ENCODE measurements around the gene CREBRF. TPM values are rescaled to one million over a fixed set of nuclear protein-coding genes. Genes with fewer than 3 reads are reported as not detected.
"Not testable (repeated sequence)": the region's sequence is repeated elsewhere in the genome, so short reads cannot be mapped to it uniquely, and the experiment has no call there.

Gene CREBRF
- polyA plus RNA-seq, 1 donor = 7.3 TPM

DNA sequence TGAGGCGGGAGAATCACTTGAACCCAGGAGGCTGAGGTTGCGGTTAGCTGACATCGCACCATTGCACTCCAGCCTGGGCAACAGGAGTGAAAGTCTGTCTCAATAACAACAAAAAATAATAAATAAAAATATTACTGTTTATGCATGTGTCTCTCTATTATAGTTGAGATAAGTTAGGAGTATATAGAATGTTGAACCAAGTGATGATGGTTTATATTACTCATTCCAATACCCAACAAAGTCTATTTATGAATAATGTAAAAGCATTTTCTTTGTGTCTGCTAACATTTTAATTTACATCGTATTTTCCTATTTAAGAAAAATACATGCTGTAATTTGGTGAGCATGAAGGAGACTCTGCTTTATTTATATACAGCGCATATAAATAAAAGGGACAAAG lies 35.8 kb downstream of the CREBRF start:
- DNase-seq = no peak

DNA sequence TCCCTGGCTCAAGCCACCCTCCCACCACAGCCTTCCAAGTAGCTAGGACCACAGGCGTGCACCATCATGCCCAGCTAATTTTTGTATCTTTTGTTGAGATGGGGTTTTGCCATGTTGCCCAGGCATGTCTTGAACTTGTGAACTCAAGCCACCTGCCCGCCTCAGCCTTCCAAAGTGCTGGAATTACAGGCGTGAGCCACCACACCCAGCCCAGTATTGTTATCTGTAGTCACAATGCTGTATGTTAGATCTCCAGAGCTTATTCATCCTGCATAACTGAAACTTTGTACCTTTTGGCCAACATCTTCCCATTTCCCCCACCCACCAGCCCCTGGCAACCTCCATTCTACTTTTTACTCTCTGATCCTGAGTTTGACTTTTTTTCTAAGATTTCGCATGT lies 37.5 kb downstream of the CREBRF start:
- DNase-seq = no peak

DNA sequence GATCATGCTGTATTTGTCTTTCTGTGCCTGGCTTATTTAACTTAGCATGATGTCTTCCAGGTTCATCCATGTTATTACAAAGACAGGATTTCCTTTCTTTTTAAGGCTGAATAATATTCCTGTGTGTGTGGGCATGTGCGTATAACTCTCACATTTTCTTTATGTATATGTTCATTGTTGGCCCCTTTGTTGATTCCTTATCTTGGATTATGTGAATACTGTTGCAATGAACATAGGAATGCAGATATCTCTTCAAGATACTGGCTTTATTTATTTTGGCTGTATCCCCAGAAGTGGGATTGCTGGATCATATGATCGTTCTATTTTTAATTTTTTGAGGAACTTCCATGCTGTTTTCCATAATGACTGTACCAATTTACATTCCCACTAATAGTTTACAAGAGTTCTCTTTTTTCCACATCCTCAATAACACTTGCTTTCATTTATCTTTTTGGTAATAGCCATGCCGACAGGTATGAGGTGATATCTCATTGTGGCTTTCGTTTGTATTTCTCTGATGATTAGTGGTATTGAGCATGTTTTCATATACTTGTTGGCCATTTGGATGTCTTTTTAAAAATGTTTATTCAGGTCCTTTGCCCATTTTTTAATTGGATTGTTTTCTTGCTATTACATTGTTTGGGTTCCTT lies 38.0 kb downstream of the CREBRF start:
- DNase-seq = no peak

DNA sequence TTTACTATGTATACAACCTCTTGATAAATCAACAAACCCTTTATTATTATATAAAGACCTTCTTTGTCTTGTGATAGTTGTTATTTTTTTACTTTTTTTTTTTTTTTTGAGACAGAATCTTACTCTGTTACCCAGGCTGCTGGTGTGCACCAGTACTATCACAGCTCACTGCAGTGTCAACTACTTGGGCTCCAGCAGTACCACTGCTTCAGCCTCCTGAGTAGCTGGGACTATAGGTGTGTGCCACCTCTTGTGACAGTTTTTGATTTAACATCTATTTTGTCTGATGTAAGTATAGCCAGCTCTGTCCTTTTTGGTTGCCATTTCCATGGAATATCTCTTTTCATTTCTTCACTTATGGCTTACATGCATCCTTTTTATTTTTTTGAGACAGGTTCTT lies 42.6 kb downstream of the CREBRF start:
- DNase-seq = no peak

DNA sequence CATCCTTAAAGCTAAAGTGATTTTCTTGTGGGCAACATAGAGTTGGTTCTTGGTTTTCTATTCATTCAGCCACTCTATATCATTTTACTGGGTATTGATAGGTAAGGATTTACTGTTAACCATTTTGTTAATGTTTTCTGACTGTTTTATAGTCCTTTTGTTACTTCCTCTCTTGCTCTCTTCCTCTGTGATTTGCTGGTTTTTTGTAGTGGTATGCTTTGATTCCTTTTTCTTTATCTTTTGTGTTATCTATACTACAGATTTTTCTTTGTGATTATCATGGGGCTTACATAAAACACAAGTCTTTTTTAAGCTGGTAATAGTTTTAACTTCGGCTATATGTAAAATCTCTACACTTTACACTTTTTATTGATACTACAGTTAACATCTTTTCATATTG lies 43.3 kb downstream of the CREBRF start:
- DNase-seq = no peak

DNA sequence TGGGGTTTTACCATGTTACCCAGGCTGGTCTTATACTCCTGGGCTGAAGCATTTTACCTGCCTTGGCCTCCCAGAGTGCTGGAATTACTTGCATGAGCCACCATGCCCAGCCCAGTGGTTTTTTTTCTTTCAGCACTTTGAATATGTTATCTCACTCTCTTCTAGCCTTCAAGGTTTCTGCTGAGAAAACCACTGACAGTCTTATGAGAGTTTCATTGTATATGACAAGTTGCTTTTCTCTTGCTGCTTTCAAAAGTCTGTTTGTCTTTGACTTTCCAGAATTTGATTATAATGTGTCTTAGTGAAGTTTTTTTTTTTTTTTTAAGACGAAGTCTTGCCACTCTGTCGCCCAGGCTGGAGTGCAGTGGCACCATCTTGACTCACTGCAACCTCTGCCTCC lies 45.1 kb downstream of the CREBRF start:
- DNase-seq = no peak

DNA sequence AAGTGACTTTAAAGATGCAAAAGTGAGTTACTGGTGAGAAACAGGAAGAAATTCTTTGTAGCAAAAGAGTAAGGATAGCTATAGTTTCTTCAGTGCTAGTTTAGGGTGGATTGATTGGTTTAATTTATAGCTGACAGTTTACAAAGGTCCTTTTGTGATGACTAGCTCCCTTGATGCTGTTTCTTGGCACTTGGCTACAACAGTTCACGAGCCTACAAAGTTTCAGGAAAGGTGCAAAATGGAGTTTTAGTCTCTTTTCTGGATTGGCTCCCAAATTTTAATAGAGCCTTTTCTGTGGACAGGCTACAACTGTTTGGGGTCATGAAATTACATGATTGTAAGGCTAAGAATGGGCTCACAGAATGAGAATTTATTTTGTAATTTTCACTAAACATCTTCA lies 47.3 kb downstream of the CREBRF start:
- DNase-seq = no peak

DNA sequence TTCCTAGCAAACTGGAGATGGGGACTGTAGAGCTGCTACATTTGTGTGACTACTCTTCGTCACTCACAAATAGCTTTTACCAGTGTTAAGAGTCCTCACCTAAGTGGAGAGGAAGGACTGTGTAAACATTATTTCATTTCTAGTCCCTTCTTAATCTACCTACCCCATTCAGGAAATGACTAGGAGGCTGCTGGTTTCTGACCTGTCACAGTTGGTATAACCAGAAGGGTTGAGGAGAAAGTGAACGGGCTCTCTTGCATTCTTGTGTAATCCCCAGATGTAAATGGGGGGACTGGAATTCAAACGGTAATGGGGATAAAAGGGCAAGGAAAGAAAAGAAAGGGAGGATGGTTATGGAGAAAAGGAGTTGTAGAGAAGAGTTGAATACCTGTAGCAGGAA lies 52.8 kb downstream of the CREBRF start:
- DNase-seq = no peak

DNA sequence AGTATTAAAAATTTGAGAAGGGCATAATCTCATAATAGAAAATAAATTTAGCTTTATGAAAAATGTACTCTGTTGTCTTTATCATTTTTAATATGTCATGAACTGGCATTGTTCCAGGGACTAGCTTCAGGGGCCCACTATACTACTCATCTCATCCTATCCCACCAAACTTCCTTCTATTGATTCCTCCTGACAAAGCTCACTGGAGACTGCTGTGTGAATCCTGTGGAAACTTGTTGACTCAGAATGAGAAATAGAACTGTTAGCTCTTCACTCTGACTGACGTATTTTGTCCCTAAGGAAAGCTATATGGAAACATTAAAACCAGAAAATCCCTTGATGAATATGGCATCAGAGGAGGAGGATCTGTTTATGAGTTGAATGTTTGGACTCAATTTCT lies 58.4 kb downstream of the CREBRF start:
- no peak for DNase-seq

DNA sequence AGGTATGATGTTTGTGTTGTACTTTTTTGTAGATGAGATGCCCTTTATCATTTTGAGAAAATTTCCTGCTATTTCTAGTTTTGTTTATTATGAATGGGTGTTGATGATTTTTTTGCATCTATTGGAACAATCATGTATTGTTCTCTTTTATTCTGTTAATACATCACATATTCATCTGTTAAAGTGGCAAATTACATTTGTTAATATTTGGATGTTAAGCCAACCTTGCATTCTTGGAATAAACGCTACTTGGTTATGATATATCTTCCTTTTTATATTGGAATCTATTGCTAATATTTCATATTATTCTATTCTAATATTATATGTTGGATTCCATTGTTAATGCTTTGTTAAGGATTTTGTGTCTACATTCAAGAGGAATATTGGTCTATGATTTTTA lies 63.6 kb downstream of the CREBRF start:
- DNase-seq = no peak

DNA sequence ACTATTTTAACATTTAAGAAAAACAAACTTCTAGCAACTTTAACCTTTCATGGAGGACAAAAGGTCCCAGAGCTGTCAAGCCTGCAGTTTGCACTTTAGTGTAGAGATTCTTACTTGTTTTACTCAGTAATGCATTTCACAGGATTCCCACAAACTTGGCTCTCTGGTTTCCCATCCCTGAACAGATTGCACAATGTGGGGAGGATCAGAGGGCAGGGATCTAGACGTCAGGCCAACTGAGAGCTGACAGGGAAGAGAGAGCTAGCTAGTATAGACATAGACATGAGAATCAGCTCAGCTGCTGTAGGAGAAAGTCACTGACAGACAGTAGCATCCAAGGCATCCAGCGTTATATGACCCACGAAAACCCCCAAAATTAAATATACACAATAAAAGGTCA lies 67.3 kb downstream of the CREBRF start:
- no peak for DNase-seq

DNA sequence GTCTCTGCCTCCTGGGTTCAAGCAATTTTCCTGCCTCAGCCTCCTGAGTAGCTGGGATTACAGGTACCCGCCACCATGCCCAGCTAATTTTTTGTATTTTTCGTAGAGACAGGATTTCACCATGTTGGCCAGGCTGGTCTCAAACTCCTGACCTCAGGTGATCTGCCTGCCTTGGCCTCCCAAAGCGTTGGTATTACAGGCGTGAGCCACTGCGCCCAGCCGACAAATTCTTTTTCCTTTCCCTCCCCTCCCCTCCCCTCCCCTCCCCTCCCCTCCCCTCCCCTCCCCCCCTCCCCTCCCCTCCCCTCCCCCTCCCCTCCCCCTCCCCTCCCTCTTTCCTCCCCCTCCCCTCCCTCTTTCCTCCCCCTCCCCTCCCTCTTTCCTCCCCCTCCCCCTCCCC lies 76.0 kb downstream of the CREBRF start:
- DNase-seq = not testable (repeated sequence)

DNA sequence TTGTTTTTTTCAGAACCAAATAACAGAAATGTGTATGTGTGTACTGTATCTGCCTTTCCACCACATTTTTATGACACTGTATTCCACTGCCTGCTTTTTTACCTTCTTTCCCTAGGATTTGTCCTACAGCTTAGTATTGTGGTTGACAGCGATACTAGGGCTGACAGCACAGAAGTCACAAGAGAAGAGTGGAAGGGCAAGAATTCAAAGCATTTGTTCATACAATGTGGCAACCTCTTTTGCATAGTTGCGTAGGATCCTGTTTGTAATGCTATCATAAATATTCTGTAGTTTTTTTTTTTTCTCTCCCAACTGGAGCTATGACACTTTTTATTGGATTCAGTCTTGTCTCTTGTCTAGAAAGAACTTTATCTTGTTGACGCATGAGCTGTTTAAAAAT lies 82.6 kb downstream of the CREBRF start:
- DNase-seq = no peak

DNA sequence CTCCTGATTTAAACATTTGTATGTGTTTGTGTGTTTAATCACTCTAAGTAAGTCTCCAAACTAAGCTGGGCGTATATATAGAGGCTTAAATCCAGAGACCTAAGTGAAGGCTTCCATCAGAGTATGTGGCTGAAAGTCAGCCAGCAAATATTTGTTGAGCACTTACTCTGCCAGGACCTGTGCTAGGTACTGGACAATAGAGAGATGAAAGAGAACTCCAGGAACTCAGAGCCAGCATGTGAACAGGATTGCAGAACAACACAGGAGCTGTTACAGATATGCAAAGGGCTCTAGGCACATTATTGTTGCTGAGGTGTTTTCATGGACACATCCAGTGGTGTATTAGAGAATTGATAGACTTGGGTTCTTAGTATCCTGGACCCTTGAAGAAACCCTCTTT lies 83.5 kb downstream of the CREBRF start:
- no peak for DNase-seq

DNA sequence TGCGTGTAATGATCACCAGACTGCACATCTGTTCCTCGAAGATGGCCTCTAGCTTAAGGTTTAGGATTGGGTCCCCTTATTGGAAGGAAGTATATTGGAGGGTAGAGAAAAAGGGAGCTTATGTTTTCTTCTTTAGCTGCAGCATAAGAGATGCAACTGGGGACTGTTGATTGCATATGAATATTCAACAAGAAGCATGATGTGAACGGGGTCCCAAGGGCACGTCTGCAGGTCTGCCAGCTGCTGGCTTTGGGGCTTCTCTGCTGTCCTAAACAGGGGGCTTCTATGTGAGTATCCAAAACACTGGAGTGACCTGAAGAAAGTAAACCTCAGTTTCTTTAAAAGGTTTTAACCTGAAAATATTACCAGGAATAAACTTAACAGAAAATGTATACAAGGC lies 84.6 kb downstream of the CREBRF start:
- DNase-seq = no peak

DNA sequence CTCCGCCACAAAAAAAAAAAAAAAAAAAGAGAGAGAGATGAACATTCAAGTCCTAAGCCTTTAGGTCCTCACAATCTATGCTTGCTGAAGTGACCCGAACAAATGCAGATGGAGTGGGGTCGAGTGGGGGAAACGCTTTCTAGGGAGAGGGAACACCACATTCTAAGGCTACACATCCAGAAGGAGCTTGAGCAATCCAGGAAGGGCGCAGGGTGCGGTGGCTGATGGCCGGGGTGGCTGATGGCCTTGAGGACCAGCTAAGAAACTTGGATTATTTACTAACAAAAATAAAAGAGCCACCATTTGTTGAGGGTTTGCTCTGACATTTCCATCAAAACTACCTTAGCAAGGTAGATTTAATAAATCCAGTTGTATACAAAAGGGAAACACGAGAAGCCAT lies 87.4 kb downstream of the CREBRF start:
- DNase-seq = no peak

DNA sequence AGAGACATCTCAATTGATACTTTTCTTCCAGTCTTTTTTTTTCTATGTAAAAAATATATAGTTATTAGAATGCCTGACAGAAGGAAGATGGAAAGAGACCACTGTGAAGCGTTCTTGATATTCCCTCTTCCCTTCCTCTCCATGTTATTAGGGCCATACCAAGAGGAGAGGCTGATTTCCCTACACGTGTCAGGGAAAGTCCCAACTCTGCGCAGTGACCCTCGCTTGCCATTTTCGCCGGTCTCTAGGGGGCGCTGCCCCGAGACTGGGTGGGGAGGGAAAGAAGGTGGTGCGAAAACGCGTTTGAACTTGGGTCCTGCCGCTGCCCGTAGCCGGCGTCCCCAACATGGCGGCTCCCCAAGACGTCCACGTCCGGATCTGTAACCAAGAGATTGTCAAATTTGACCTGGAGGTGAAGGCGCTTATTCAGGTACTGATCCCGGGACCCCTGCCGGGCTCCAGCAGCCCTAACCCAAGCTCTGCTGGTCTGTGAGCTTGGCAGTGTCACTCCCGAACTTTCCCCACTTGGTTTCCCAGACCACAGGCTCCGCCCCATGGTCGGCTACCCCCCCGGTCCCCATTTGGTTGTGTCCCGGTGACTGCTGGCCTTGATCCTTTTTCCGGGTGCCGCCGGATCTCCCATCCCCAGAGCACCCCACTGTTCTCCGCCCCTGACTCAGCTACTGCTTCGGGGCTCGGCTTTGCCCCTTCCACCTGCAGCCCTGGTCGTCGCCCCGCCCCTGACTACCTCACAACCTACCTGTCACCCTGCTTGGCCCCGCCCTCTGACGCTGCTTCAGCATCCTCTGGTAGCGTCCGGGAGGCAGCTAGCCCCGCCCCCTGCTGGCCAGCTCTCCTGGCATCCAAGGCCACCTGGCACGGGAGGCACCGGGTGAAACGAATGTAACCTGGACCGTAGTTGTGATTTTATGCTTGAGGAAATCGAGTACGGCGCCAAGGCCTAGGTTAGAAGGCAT lies 88.3 kb downstream of the CREBRF start, which contains the start of gene BNIP1:
Gene BNIP1 (plus strand): TSS at position 332 of the 977 bp plus-strand sequence. CDS start 15 bp downstream, at position 347.
- peak; percentile 96 for DNase-seq

DNA sequence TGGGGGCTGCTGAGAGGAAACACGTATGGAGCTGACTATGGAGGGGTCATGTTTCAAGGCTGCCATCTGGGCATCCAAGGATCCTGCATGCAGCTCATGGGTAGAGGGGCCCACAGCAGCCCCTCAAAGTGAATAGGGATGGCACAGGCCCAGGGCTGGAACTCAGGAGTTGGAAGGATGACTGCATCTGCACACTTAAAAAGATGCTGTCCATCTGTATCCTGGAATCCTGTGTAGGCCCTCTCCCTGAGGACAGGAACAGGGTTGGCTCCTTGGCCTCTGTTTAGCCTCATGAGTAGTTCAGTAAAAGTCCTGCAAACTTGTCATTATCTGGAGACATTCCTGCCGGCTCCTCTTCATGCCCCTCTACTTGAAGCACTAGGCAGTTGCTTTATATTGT lies 92.2 kb downstream of the CREBRF start:
- no peak for DNase-seq

DNA sequence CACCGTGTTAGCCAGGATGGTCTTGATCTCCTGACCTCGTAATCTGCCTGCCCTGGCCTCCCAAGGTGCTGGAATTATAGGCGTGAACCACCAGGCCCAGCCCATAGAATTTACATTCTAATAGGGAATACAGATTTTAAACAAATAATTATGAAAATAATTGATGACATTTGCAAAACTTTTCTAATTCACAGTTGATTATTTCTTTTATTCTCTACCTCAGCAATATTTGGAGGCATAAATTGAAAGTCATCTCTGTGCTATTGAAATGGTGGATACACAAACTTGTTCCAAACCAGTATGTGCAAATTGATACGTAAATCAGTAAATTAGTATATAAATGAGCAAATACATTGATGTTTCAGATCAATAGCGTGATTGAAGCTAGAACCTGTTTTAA lies 96.4 kb downstream of the CREBRF start:
- DNase-seq = no peak

DNA sequence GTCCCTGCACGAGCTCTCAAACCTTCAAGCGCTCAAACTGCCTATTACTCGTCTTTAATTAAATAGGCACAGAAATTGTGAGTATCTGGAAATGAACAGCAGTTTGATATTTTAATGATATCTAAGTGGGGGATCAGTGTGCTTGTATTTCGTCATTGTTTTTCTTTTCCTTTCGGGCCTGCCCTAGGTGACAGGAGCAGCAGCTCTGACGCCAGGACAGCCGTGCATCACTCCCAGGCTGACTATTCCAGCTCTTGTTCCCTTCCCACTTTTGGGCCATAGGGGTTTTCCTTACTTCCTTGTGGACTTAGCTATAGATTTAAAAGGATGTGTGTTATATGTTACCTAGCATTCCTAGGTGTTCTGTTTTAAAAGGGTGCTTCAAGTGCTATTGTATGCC lies 97.7 kb downstream of the CREBRF start:
- no peak for DNase-seq

DNA sequence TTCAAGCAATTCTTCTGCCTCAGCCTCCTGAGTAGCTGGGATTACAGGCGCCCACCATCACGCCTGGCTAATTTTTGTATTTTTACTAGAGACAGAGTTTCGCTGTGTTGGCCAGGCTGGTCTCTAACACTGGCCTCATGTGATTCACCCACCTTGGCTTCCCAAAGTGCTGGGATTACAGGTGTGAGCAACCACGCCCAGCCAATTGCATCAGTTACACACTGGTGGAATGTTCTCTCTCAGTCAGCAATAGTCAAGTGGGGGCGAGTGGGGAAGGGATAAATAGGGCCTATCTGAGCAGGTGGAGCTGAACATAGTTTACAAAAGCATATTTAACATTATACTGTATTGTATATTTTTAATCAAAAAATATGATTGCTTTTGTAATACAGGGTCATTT lies 98.5 kb downstream of the CREBRF start:
- DNase-seq = not testable (repeated sequence)

DNA sequence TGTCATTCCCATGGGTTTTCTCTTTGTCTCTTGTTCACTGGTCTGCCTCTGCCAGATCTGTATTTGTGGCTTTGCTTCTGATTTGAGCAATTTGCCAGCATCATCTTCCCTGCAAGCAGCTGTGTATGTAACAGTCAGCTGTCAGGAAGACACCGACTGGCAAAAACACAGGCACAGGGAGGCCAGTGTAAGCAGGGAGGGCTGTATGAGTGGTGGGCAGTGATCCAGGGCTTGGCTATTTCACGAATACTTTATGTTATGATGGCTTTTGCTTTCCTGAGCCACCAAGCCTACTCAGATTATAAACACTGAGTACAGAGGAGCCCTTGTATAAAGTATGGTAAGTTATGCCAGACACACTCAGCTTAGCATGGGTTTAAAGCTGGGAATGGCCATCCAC lies 99.8 kb downstream of the CREBRF start:
- peak; percentile 5 for DNase-seq

DNA sequence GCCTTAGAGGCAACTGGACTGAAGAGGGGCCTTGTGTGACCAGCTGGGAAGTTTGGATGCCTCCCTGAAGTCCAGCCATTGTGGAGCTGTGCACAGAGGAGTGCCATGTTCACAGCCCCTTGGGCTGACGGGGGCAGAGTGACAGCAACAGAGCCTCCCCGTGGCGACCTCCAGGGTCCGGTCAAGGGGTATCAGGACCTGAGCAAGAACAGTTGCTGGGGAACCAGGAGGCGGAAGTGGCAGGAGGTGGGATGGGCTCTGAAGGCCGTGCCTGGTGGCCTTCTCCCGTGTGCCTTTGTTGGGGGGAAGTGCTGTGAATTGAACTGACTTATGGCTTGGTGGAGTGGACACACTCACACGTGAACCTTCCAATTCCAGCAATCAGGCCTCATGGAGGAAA lies 102.2 kb downstream of the CREBRF start:
- no peak for DNase-seq

DNA sequence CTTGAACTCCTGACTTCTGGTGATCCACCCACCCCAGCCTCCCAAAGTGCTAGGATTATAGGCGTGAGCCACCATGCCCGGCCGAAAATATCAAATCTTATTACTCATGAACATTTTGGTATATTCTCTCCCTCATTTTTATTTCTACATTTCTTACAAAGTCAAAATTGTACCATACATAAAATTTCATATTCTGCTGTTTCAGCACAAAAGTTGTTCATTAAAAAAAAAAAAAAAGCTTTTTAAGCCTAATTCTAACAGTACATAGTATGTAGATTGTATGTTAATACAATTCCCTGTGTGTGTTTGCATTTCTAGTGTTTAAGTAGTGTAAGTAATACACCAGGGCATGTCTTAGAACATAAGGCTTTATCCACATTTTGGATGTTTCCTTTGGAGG lies 103.1 kb downstream of the CREBRF start:
- DNase-seq = no peak
